ENCODE results near the gene NHP2. TPM values are rescaled to one million over a fixed set of nuclear protein-coding genes. Genes with fewer than 3 reads are reported as not detected.

Gene NHP2
- total RNA-seq, 1 donor from 2014 or later = 149 TPM

GRCh38 chr5:178122346-178122745 lies 31.3 kb downstream of the NHP2 start:
- Histone ChIP-seq H3K9ac (ENCODE audit: low read length) (no peak overlapping the region), H3K36me3 (ENCODE audit: insufficient read depth, low read length) (no peaks in the 10 kb centered on the region), H2AFZ (ENCODE audit: low read depth, low read length) (no peak overlapping the region), H3K27me3 (ENCODE audit: insufficient read depth, low read length) (peaks cover 1% of the 10 kb centered on the region), H3K27ac (ENCODE audit: low read depth, low read length) (no peak overlapping the region), H3K4me3 (ENCODE audit: insufficient read depth, low read depth, low read length) (no peak overlapping the region), H3K9me3 (ENCODE audit: insufficient read depth, low read depth, low read length) (no peaks in the 10 kb centered on the region), H3K79me2 (ENCODE audit: insufficient read depth, low read length) (no peaks in the 10 kb centered on the region), H3K4me2 (ENCODE audit: low read length) (no peak overlapping the region), H4K20me1 (ENCODE audit: insufficient read depth, low read length) (no peaks in the 10 kb centered on the region), H3K4me1 (ENCODE audit: insufficient read depth, low read length) (no peaks in the 10 kb centered on the region)
- FAIRE-seq (no peak), DNase-seq (ENCODE audit: low read depth) (no peak)
- no peaks in the 10 kb centered on the region for H3K9me3 Mint-ChIP-seq (ENCODE audit: unreplicated experiment)
- H3K4me1 Mint-ChIP-seq (ENCODE audit: low read depth, unreplicated experiment) = peaks cover 1% of the 10 kb centered on the region
- H3K27me3 Mint-ChIP-seq (ENCODE audit: low read depth, unreplicated experiment) = peaks cover 4% of the 10 kb centered on the region
- TF ChIP-seq CTCF (IDR thresholded peaks at IDR 0.05; ENCODE audit: insufficient read depth, low read depth, low read length) (no peak), EZH2 (IDR thresholded peaks at IDR 0.05; ENCODE audit: insufficient read depth, low read length) (no peak)
- no peak overlapping the region for H3K4me3 Mint-ChIP-seq (ENCODE audit: unreplicated experiment)
- no peaks in the 10 kb centered on the region for H3K36me3 Mint-ChIP-seq (ENCODE audit: low read depth, unreplicated experiment)
- H3K27ac Mint-ChIP-seq (ENCODE audit: unreplicated experiment) = no peak overlapping the region

DNA sequence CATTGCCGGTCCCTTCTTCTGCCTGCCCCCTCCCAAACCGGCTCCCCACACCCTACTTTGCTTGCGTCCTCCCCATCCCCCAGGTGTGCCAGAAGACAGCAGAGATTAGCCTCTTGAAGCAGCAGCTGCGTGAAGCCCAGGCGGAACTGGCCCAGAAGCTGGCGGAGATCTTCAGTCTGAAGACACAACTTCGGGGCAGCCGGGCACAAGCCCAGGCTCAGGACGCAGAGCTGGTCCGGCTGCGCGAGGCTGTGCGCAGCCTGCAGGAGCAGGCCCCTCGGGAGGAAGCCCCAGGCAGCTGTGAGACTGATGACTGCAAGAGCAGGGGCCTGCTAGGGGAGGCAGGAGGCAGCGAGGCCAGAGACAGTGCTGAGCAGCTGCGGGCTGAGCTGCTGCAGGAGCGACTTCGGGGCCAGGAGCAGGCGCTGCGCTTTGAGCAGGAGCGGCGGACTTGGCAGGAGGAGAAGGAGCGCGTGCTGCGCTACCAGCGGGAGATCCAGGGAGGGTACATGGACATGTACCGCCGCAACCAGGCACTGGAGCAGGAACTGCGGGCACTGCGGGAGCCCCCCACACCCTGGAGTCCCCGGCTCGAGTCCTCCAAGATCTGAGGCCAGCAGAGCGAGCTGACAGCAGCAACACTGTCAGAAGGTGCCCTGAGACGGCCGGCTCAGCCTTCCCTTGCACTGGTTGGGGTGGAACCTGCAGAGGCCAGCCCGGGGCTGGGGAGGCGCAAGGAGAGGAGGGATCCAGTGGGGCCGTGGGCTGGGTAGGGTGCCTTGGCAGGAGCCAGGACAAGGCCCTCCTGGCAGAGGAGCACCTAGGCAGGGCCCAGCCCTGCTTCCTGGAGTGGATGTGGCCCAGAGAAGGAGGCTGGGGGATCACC lies 32.1 kb downstream of the NHP2 start:
- Histone ChIP-seq H3K4me3 (ENCODE audit: insufficient read depth, low read depth, low read length) (no peak overlapping the region), H3K4me1 (ENCODE audit: insufficient read depth, low read length) (no peaks in the 10 kb centered on the region), H3K27ac (ENCODE audit: low read depth, low read length) (no peak overlapping the region), H2AFZ (ENCODE audit: low read depth, low read length) (no peak overlapping the region), H4K20me1 (ENCODE audit: insufficient read depth, low read length) (no peaks in the 10 kb centered on the region), H3K79me2 (ENCODE audit: insufficient read depth, low read length) (no peaks in the 10 kb centered on the region), H3K36me3 (ENCODE audit: insufficient read depth, low read length) (no peaks in the 10 kb centered on the region), H3K27me3 (ENCODE audit: insufficient read depth, low read length) (peaks cover 7% of the 10 kb centered on the region), H3K4me2 (ENCODE audit: low read length) (no peak overlapping the region), H3K9ac (ENCODE audit: low read length) (no peak overlapping the region), H3K9me3 (ENCODE audit: insufficient read depth, low read depth, low read length) (no peaks in the 10 kb centered on the region)
- H3K4me3 Mint-ChIP-seq (ENCODE audit: unreplicated experiment) = no peak overlapping the region
- H3K36me3 Mint-ChIP-seq (ENCODE audit: low read depth, unreplicated experiment) = no peaks in the 10 kb centered on the region
- H3K4me1 Mint-ChIP-seq (ENCODE audit: low read depth, unreplicated experiment) = peaks cover 1% of the 10 kb centered on the region
- H3K27ac Mint-ChIP-seq (ENCODE audit: unreplicated experiment) = no peak overlapping the region
- DNase-seq (ENCODE audit: low read depth) (no peak), FAIRE-seq (no peak)
- H3K9me3 Mint-ChIP-seq (ENCODE audit: unreplicated experiment) = no peaks in the 10 kb centered on the region
- TF ChIP-seq CTCF (IDR thresholded peaks at IDR 0.05; ENCODE audit: insufficient read depth, low read depth, low read length) (no peak), EZH2 (IDR thresholded peaks at IDR 0.05; ENCODE audit: insufficient read depth, low read length) (no peak)
- peaks cover 8% of the 10 kb centered on the region for H3K27me3 Mint-ChIP-seq (ENCODE audit: low read depth, unreplicated experiment)
